Measurements from ENCODE around the gene NBDY.
"Not testable (repeated sequence)": the region's sequence is repeated elsewhere in the genome, so short reads cannot be mapped to it uniquely, and the experiment has no call there.

DNA sequence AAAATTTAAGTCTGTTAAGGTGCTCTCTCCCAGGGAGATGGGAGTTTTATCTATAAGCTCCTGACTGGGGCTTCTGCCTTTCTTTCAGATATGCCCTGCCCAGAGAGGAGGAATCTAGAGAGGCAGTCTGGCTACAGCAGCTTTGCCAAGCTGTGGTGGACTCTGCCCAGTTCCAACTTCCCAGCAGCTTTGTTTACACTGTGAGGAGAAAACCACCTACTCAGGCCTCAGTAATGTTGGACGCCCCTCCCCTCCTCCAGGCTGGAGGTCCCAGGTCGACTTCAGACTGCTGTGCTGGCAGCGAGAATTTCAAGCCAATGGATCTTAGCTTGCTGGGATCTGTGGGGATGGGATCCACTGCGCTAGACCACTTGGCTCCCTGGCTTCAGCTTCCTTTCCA, 24.5 kb upstream of the NBDY start:
- TF ChIP-seq, protein P1, sequence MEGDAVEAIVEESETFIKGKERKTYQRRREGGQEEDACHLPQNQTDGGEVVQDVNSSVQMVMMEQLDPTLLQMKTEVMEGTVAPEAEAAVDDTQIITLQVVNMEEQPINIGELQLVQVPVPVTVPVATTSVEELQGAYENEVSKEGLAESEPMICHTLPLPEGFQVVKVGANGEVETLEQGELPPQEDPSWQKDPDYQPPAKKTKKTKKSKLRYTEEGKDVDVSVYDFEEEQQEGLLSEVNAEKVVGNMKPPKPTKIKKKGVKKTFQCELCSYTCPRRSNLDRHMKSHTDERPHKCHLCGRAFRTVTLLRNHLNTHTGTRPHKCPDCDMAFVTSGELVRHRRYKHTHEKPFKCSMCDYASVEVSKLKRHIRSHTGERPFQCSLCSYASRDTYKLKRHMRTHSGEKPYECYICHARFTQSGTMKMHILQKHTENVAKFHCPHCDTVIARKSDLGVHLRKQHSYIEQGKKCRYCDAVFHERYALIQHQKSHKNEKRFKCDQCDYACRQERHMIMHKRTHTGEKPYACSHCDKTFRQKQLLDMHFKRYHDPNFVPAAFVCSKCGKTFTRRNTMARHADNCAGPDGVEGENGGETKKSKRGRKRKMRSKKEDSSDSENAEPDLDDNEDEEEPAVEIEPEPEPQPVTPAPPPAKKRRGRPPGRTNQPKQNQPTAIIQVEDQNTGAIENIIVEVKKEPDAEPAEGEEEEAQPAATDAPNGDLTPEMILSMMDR (IDR thresholded peaks at IDR 0.05): not testable (repeated sequence)
- TF ChIP-seq POLR2AphosphoS5 (IDR thresholded peaks at IDR 0.05; ENCODE audit: insufficient read depth in 1 of 2, low read depth in 1 of 2): not testable (repeated sequence)
